Measurements from ENCODE around the gene NID1.
"Not testable (repeated sequence)": the region's sequence is repeated elsewhere in the genome, so short reads cannot be mapped to it uniquely, and the experiment has no call there.

NID1 gene

DNA sequence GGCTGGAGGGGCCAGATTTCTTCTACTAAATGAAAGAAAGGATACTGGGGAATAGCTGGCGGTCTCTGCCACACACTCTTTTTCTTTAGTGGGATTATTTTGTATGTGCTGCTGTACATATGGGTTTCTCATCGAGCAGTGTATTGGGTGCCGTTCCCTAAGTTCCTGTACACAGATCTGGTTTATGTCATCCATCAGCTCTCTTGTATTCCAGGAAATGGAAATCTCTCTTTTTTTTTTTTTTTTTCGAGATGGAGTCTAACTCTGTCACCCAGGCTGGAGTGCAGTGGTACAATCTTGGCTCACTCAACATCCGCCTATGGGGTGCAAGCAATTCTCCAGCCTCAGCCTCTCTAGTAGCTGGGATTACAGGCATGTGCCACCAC lies 27.0 kb upstream of the NID1 start:
- DNase-seq = no peak

DNA sequence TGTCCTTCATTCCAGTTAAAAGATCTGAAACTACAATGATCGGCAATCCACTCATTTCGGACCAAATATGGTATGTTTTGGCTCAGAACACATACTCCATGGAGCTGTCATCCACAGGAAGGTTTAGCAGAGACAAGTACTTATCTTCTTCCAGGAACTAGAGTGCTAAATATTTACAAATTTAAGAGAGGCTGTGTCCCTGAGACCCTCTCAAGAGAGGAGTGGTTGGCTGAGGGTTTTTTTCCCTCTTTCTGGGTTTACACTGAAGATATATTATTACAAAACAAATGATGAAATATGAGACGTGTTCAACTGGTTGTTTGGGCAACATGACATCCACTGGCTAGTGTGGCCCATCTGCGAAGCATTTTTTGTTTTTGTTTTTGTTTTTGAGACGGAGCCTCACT lies 25.9 kb upstream of the NID1 start:
- no peak for DNase-seq

DNA sequence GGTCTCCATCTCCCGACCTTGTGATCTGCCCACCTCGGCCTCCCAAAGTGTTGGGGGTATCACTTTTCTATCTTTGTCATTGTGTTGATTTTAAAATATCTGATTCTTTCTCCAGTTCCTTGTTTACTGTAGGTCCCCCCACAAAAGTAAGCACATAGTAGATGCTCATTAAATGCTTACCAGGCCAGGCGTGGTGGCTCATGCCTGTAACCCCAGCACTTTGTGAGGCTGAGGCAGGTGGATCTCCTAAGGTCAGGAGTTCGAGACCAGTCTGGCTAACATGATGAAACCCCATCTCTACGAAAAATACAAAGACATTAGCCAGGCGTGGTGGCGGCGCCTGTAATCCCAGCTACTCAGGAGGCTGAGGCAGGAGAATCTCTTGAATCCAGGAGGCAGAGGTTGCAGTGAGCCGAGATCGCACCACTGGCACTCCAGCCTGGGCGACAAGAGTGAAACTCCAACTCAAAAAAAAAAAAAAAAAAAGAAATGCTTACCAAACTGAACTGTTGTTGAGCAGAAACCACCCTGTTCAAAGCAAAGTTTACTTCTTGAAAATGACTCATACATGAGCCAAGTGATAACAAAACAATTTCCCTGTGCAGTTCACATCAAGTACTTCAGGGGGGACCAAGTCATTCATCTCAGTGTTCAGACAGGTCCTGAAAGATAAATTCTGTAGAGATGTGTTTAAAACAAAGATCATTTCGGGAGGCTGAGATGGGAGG lies 24.3 kb upstream of the NID1 start:
- DNase-seq = no peak

DNA sequence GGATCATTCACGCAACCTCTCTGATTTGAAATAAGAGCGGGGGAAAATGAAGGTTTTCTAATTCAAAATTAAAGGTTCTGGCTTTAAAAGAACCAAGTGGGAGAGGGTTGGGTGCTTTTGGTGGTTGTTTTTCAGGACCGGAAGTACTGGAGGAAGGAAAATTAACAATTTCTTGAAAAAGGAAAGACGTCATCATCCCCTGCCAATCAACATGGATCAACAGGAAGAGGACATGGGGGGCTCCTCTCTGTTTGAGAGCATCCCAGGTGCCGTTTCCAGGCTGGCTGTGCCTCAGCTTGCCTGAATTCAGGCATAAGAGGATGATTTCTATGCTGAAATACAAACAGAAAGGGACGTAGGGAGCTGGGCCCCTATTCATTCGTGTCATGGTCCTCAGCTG lies 21.6 kb upstream of the NID1 start:
- no peak for DNase-seq

DNA sequence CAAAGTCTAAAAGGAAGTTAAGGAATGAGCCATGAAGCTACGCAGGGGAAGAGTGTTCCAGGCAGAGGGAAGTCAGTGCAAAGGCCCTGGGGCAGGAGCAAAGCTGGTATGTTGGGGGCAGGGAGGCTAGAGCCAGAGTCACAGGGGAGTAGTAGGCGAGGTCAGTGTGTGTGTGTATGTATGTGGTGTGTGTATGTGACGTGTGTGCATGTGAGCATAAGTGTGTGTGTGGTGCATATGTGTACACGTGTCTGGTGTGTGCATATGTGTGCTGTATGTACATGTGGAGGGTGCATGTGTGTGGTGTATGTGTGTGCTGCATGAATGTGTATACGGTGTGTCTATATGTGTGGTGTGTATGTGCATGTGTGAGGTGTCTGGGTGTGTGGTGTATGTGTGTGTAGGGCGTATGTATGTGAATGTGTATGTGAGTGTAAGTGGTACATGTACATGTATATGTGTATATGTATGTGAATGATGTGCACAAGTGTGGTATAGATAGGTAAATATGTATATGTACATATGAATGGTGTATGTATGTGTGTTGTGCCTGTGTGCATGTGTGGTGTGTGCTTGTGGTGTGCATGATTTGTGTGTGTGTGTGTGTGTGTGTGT lies 20.8 kb upstream of the NID1 start:
- DNase-seq = no peak

DNA sequence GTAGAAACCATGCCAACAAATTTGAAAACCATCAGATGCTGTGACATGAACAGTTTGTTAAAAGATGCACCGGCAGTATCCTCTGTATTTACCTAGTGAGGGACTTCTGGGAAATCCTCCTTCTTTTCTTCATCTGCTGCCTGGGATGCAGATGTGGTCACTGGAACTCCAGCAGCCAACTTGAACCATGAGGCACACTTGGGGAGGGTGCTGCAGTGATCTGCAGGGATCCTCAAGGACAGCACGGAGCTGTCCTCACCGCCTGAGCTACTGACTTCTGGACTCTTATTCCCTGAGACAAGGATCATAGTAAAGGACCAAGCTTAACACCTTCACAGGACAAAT lies 19.5 kb upstream of the NID1 start:
- DNase-seq = no peak

DNA sequence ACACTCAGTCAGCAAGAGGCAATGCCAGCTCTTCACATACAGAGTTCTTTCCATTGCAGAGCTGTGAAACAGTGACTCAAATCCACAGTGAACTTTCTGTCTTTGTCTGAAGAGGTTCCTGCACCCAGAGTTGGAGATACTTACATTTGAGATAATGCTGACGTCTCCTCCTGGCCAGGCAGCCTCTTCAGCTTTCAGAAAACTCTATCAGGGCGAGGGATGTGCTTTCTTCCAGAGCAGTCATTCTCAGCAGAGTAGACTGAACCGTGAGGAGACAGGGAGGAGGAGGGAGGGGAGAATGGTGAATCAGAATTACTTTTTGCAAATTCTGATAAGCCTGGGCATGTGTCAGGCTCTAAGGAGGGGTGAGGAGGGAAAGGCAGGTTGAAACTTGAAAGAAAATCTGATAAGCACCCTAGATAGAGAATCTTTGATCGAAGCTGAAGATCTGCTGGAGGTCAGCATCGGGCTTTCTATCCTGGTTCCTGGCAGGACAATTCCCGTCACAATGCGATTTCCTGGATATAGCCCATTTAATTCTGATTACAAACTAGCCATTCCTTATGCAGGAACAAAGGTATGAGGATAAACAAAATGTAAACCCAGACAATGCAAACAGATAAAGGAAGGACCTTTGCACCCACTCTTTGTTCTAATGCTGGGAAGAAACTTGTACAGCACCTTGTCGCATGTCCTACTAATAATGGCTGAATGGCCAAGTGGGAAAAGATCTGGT lies 18.9 kb upstream of the NID1 start:
- DNase-seq = no peak

DNA sequence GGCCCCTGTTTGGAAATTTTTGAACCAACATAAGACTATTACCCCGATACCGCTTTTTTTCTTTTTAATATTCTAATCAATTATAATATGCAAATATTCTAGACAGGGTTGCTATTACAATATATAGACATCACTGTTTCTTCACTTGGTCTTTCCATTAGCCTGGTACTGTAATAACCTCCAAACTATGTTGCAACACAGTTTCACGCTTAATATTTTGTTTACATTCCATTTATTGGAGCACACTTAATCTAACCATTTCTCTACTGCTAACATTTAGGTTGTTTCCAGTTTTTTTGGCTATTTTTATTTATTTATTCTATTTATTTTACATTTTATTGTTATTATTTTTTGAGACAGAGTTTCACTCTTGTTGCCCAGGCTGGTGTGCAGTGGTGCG lies 17.6 kb upstream of the NID1 start:
- DNase-seq = no peak

DNA sequence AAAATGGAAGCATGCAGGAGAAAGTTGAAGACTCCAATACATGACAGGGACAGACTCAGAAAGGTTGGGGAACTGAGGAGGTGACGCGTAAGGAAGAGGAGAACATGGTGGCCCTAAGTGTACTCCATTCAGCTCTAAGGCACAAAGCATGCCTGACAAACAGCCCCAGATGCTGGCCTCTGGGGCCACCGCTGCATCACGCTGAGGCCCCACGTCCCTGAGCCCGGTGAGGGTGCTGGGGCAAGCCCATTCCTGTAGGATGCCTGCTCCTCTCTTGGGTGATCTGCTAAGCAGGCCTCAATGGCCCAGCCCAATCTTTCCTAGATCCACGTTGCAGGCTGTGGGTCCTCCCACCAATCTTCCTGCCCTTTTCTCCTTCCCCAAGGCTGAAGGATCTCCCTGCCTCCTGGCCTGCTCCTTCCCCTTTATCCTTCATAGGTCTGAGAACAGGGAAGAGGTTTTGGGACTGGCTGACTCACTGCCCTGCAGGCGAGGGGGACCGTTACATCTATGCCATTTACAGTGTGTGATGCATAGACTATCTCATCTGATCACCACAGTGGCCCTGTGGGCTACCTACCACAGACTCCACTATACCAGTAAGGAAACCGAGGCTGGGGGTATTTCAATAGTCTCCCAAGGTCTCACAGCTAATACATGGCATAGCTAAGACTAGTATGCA lies 16.8 kb upstream of the NID1 start:
- no peak for DNase-seq

DNA sequence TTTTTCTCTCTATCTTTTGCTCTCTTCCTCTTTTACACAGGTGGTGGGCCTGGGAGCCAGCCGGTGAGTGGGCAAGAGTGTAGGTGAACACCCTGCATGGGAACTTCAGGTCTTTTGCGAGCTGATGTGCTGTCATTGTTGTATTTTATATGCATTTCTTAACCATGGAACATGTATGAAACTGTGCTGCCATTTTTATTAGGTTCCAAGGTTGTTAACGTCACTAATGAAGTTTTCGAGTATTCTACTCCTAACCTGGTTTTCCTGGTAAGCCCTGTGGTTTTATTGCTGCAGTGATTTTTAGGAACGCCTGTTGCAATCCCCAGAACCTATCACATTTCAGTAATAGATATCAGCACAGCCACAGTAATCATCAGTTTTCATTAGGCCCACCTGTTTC lies 14.8 kb upstream of the NID1 start:
- DNase-seq = no peak

DNA sequence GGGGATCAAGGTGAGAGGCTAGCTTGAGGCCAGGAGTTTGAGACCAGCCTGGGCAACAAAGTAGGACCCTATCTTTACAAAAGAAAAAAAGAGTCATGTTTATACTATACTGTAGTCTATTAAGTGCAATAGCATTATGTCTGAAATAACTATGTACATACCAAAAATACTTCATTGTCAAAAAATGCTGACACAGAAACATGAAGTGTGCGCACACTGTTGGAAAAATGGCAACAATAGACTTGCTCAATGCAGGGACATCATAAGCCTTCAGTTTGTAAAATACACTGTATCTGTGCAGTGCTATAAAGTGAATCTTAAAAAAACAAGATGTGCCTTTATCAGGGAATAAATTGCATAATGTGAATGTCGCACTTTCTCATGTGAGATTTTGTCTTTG lies 14.1 kb upstream of the NID1 start:
- DNase-seq = no peak

DNA sequence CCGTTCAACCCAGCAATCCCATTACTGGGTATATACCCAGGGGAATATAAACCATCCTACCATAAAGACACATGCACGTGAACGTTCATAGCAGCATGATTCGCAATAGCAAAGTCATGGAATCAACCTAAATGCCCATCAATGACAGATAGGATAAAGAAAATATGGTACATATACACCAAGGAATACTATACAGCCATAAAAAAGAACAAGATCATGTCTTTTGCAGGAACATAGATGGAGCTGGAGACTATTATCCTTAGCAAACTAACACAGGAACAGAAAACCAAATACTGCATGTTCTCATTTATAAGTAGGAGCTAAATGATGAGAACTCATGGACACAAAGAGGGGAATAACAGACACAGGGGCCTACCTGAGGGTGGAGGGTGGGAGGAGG lies 13.2 kb upstream of the NID1 start:
- DNase-seq = not testable (repeated sequence)

DNA sequence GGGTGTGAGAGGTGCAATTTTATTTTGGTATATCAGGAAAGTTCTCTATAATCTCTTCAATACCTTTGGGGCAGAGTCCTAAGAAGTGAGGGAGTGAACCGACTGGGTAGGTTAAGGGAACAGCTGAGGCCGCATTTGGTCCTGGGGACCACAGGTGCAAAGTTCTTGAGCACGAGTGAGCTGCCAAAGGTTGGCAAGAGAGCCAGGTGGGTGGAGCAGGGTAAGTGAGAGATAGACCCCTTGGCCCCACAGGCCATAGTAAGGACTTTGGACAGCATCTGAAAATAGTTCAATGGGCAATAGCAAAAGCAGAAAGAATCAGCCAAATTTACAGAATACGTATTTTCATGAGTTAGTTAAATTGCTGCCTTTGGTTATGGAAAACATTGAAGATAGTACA lies 11.0 kb upstream of the NID1 start:
- no peak for DNase-seq

DNA sequence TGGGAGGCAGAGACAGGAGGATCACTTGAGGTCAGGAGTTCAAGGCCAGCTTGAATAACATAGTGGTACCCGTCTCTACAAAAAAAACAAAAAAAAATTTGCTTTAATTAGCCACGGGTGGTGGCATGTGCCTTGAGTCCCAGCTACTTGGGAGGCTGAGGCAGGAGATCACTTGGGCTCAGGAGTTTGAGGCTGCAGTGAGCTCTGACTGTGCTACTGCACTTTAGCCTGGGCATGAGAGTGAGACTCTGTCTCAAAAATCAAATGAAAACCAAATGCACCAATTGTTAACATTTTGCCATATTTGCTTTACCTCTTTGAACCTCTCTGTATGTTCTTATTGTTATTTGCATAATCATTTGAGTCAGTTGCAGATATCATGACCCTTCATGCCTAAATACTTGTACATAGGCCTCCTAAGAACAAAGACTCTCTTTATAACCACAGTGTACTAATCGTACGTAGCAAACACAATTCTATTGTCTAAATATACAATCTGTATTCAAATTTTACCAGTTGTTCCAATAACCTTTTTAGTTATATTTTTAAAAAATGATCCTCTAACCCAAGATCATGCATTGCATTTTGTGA lies 8.5 kb upstream of the NID1 start:
- no peak for DNase-seq

DNA sequence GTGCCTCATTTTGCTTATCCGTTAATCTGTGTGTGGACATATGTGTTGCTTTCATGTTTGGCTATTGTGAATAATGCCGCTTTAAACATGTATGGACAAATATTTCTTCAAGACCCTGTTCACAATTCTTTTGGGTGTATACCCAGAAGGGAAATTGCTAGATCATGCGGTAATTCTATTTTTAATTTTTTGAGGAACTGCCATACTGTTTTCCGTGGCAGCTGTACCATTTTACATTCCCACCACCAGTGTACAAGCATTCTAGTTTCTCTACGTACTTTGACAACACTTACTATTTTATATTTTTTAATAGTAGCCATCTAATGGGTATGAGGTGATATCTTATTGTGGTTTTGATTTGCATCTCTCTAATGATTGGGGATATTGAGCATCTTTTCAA lies 7.1 kb upstream of the NID1 start:
- DNase-seq = no peak

DNA sequence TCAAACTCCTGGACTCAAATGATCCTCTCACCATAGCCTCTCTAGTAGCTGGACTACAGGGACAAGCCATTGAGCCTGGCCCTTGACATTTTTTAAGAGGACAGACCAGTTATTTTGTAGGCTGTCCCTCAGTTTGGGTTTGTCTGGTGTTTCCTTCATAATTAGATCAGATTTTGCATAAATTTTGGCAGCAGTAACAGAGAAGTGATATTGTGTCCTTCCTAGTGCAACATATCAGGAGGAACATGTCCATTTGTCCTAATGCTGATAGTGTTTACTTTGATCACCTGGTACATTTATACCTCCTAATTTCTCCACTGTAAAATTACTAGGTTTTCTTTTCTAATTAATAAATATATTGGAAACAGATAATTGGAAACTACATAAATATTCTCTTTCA lies 5.9 kb upstream of the NID1 start:
- DNase-seq = no peak

DNA sequence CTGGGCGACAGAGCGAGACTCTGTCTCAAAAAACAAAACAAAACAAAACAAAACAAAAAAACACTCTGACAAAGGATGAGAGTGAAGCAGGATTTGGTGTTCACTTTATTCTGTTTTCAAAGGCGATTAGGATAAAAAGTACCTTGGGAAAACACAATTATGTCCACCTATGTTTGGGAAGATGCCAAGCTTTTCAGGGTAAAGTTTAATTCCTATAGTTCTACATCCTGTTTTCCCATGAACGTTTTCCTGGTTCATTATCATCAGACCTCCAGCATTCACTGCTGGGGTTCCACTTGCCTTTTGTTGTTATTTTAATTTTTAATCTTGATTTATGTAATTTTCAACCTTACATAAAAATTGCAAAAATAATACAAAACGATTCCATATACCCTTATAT lies 4.9 kb upstream of the NID1 start:
- no peak for DNase-seq

DNA sequence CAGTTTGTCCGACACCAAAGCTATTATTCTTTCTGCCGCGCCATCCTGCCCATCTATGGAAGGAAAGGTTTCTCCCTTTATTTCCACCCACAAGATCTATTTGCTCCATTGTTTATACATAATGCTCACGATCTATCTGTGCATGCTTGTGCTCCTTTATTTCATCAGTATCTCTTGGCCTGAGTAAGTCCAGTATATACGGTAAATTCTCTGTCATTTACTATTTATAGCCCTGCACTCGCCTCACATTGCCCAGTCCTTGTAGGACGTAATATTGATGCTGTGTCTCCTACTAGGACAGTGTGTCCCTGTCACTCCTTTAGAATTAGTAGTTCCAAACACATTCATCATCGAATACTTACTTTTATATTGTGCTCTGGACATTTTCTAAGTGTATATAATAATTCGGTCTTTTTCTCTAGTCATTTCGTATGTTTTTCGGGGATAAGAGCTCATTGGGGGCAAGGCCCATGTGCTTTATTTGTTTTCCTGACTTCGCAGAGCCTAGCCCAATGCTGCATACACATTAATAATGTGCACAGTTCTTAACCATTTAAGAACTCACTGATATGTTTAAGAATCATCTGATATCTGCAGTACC lies 3.1 kb upstream of the NID1 start:
- DNase-seq = peak; percentile 64

DNA sequence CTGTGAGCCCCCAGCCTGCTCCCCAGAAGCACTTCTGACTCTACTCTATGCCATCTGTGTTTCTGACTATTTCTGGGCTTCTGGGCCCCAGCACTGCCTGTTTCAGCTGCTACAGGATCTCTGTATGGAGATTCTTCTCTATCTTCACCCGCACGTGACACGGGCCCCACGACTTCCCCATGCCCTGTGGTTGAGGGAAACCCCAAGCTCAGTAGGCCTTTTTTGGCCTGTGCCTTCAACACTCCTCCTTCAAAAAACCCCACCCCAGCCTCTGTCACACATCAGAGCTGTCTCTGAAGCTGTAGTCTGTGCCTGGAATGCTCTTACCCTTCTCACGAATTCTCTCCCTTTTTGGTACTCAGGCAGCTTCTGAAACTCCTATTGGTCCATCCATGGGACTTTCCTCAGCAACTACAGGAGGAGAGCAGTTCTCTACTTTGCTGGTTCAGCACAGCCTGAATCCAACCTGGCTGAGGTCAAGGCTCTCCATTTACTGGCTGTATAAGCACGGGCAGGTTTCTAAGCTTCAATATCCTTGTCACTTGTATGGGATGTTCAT lies 2.0 kb upstream of the NID1 start:
- DNase-seq = no peak

DNA sequence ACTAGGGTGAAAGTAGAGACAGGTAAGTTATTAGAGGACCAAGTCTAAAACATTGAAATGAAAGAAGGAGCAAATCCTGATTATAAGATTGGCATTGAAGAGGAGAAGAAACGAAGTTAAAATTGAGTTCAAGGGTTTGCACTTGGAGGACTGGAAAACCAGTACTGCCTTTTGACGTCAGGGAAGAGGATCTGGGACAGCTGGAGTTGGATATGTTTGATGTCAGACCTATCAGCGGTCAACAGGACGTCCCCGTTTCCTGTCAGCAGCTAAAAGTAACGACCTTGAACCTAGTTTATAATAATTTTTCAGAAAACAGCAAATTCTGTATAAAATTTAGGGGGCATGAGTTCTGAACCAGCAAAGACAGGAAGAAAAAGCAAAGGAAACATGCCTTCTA lies 1.2 kb upstream of the NID1 start:
- no peak for DNase-seq

DNA sequence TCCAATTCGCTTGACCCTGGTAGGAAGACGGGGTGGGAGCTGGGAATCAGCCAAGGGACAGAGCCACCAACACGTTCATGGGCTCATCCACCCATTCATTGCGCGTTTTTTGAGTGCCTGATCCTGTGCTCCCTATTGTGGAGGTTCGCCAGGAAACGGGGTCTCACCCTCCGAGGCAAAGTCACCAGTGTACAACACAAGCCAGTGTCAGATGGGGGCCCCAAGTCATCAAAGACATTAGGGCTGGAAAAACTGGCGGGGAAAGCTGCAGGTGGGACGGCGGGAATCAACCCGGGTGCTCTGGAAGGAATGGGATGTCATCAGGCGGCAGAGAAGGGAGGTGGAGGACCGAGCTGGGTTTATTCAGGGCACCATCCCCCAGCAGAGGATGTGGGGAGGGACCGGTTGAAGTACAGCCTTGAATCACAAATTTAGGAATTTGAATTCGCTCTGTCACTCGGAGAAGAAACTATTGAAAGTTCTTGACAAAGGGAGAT lies 667 bp upstream of the NID1 start:
- no peak for DNase-seq

DNA sequence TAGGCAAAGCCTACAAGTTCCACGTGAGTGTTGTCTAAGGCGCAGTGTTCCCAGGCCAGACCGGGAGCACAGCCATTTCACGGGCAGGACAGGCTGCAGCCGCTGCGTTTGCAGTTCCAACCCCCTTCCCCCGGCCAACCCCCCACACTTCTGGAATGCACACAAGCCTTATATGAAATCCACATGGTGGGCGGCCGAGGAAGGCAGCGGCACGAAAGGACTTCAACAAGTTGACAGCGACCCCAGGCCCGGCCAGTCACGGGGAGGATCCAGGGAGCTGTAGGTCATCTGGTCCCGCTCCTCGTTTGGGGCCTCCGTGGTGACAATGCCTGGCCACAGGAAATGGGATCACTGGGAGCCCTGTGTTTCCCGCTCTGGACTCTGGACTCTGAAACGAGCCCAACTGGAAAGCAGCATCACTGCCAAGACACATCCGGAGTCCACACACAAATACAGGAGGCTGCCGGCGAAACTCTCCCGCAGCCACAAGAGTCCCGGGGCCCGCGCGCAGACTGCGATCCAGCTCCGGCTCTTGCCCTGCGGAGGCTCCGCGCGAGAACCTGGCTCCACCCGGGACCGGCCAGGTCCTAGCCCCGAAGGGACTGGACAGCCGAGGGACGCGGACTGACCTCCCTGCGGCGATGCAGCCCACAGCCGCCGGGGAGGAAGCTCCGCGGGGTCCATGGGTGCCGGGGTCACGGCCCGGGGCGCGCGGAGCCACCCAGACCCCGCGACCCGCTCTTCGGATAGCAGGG lies 794 bp downstream of the NID1 start:
- no peak for DNase-seq

Measured in SHP77 treated with DMSO at 0.1 percent for 48 hours (cell line).